Caco-2 (cell line): Measurements from ENCODE around the gene ATXN3L. TPM values are rescaled to one million over a fixed set of nuclear protein-coding genes. Genes with fewer than 3 reads are reported as not detected.
A peak's percentile ranks its signal among the peaks of the same experiment; 100 is the strongest.

Experiments used
- BruUV-seq: library from RNA; stranded (reverse); fragments of 400-500 nt; replicated peaks from 2 replicates; lab custom pipeline; 2021; lab: Mats Ljungman, UMichigan
- CTCF ChIA-PET: fragments of 300-600 bp; sonication (Branson Sonifier 250); formaldehyde crosslinking; loops from one replicate; lab custom pipeline; 2022; ENCODE audit warnings: antibody characterized with exemption; lab: Charles Lee
- POLR2A ChIA-PET: fragments of 300-600 bp; sonication (Branson Sonifier 250); formaldehyde crosslinking; loops from one replicate; lab custom pipeline; 2022; ENCODE audit warnings: antibody characterized with exemption; lab: Charles Lee
- DNase-seq, 2 experiments: peaks; one replicate each; pipeline versions ENCODE4 v3.0.0 to v3.0.0-alpha.2; 2020 to 2022
- H3K27me3 ChIP-seq: replicated peaks from 2 replicates; pipeline ENCODE4 v1.6.0; 2011; ENCODE audit warnings: low read length; ENCODE audit not compliant: control insufficient read depth, insufficient read depth
- H3K36me3 ChIP-seq: 2 replicates; pipeline ENCODE4 v1.5.1; 2011; ENCODE audit warnings: low read length; ENCODE audit not compliant: control insufficient read depth, insufficient read depth
- H3K4me1 ChIP-seq: fragments of 250-450 bp; sonication (Bioruptor Pico); 2 replicates; pipeline ENCODE4 v1.5.1; 2020; ENCODE audit warnings: mild to moderate bottlenecking
- H3K4me3 ChIP-seq: 2 replicates; pipeline ENCODE4 v1.5.1; 2011; ENCODE audit warnings: low read depth, mild to moderate bottlenecking, control low read depth, low read length
- H3K9me3 ChIP-seq: fragments of 250-450 bp; sonication (Bioruptor Pico); 2 replicates; pipeline ENCODE4 v1.5.1; 2020; ENCODE audit warnings: mild to moderate bottlenecking, moderate library complexity
- H3K27ac Mint-ChIP-seq: one replicate; pipeline ENCODE4 v1.8.0; 2022; ENCODE audit warnings: mixed read lengths; ENCODE audit not compliant: unreplicated experiment
- H3K27me3 Mint-ChIP-seq: one replicate; pipeline ENCODE4 v1.8.0; 2022; ENCODE audit warnings: mixed read lengths; ENCODE audit not compliant: insufficient read depth, unreplicated experiment
- H3K36me3 Mint-ChIP-seq: one replicate; pipeline ENCODE4 v1.8.0; 2022; ENCODE audit warnings: mild to moderate bottlenecking, mixed read lengths; ENCODE audit not compliant: insufficient read depth, unreplicated experiment
- H3K4me1 Mint-ChIP-seq: one replicate; pipeline ENCODE4 v1.8.0; 2022; ENCODE audit warnings: low read depth, mixed read lengths; ENCODE audit not compliant: unreplicated experiment
- H3K4me3 Mint-ChIP-seq: one replicate; pipeline ENCODE4 v1.8.0; 2022; ENCODE audit warnings: mild to moderate bottlenecking, moderate library complexity, mixed read lengths; ENCODE audit not compliant: unreplicated experiment
- H3K9me3 Mint-ChIP-seq: one replicate; pipeline ENCODE4 v1.8.0; 2022; ENCODE audit warnings: mixed read lengths; ENCODE audit not compliant: unreplicated experiment
- intact Hi-C: fragments of 100-400 bp; cut with micrococcal nuclease; formaldehyde crosslinking; loops from one replicate; pipeline ENCODE4 v1.10.0; 2022; ENCODE audit not compliant: unreplicated experiment
- total RNA-seq: library from RNA; stranded (reverse); gene quantifications from 2 replicates; pipeline ENCODE4 v1.2.3, GENCODE V29; 2022
- TF ChIP-seq, protein P1 (sequence below), 2 experiments: fragments of 200-600 bp in 1 of 2; IDR thresholded peaks; 1 replicate in 1 of 2; 2 replicates in 1 of 2; pipeline versions ENCODE4 v1.5.1 to v1.8.0; 2011 to 2022; ENCODE audit warnings: antibody characterized with exemption in 1 of 2, control low read depth in 1 of 2, inconsistent platforms in 1 of 2, low read depth in 1 of 2, low read length in 1 of 2, mild to moderate bottlenecking in 1 of 2, moderate library complexity in 1 of 2; ENCODE audit not compliant: insufficient read depth in 1 of 2, severe bottlenecking in 1 of 2, unreplicated experiment in 1 of 2

Gene ATXN3L
- total RNA-seq, 1 experiment from 2014 or later = not detected

- intact Hi-C loops = loop anchor here (1.0 to 10.0 kb wide), 5 partner anchors 46 to 314 kb away; partner anchors contain the start of gene TMSB4X
- peak overlapping the region; percentile 94 for H3K27ac Mint-ChIP-seq
- TF ChIP-seq, protein P1, sequence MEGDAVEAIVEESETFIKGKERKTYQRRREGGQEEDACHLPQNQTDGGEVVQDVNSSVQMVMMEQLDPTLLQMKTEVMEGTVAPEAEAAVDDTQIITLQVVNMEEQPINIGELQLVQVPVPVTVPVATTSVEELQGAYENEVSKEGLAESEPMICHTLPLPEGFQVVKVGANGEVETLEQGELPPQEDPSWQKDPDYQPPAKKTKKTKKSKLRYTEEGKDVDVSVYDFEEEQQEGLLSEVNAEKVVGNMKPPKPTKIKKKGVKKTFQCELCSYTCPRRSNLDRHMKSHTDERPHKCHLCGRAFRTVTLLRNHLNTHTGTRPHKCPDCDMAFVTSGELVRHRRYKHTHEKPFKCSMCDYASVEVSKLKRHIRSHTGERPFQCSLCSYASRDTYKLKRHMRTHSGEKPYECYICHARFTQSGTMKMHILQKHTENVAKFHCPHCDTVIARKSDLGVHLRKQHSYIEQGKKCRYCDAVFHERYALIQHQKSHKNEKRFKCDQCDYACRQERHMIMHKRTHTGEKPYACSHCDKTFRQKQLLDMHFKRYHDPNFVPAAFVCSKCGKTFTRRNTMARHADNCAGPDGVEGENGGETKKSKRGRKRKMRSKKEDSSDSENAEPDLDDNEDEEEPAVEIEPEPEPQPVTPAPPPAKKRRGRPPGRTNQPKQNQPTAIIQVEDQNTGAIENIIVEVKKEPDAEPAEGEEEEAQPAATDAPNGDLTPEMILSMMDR (IDR thresholded peaks at IDR 0.05; ENCODE audit: insufficient read depth in 1 of 2, low read depth in 1 of 2, low read length in 1 of 2, severe bottlenecking in 1 of 2, unreplicated experiment in 1 of 2) = no peak
These were observed 31.2 kb downstream of the ATXN3L start for GRCh38 chrX:13288671-13289070.

GRCh38 chrX:13287816-13288215 is 32.0 kb downstream of the ATXN3L start:
- Mint-ChIP-seq H3K4me3 (peak overlapping the region; percentile 60), H3K36me3 (no peaks in the 10 kb centered on the region), H3K27ac (peak overlapping the region; percentile 94), H3K9me3 (peaks cover 26% of the 10 kb centered on the region), H3K27me3 (no peaks in the 10 kb centered on the region), H3K4me1 (peaks cover 19% of the 10 kb centered on the region)
- TF ChIP-seq, protein P1 (IDR thresholded peaks at IDR 0.05; ENCODE audit: insufficient read depth in 1 of 2, low read depth in 1 of 2, low read length in 1 of 2, severe bottlenecking in 1 of 2, unreplicated experiment in 1 of 2) = no peak
- ChIA-PET POLR2A (no interaction called here), CTCF (no interaction called here)
- peak; percentile 25 to 48 for DNase-seq
- Histone ChIP-seq H3K4me1 (peaks cover 27% of the 10 kb centered on the region), H3K9me3 (peaks cover 17% of the 10 kb centered on the region), H3K36me3 (no peaks in the 10 kb centered on the region), H3K4me3 (no peak overlapping the region), H3K27me3 (no peaks in the 10 kb centered on the region)
- intact Hi-C loops = loop anchor here (1.0 to 10.0 kb wide), 5 partner anchors 46 to 313 kb away; partner anchors contain the start of gene TMSB4X
- no TSS peak for BruUV-seq

More at GRCh38 chrX:13288671-13289070, 31.2 kb downstream of the ATXN3L start:
- Mint-ChIP-seq H3K36me3 (no peaks in the 10 kb centered on the region), H3K27me3 (no peaks in the 10 kb centered on the region), H3K4me3 (peak overlapping the region; percentile 60), H3K4me1 (peaks cover 19% of the 10 kb centered on the region), H3K9me3 (peaks cover 23% of the 10 kb centered on the region)
- H3K4me3 ChIP-seq = no peak overlapping the region
- no TSS peak for BruUV-seq
- no peaks in the 10 kb centered on the region for H3K27me3 ChIP-seq
- DNase-seq = no peak
- ChIA-PET POLR2A (no interaction called here), CTCF (no interaction called here)
- no peaks in the 10 kb centered on the region for H3K36me3 ChIP-seq
- H3K4me1 ChIP-seq = peaks cover 27% of the 10 kb centered on the region
- H3K9me3 ChIP-seq = peaks cover 17% of the 10 kb centered on the region

DNA sequence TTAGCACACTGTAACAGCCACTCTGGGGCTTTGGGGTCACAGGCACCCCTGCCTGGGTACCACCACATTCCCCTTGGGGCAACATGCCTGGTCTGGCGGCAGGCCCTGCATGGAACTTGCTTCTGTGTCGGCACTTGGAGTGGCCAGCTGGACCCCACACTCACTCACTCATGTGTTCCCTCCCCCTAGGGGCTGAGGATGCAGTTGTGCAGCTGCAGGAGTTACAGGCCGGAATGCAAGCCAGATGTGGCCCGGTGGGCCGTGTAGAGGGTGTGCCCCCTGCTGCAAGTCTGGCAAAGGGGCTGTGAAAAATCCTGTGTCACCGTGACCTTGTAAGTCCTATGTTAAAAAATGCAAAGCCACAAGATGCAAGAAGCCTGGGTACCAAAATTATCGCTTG is 34.2 kb downstream of the ATXN3L start:
- intact Hi-C loops = loop anchor here (5.0 to 10.0 kb wide), 3 partner anchors 202 to 311 kb away; partner anchors contain the start of gene TMSB4X

More for the DNA sequence above, 34.2 kb downstream of the ATXN3L start:
- no peak for DNase-seq
- H3K27me3 ChIP-seq = no peaks in the 10 kb centered on the region
- CTCF ChIA-PET = no interaction called here
- Mint-ChIP-seq H3K27me3 (no peaks in the 10 kb centered on the region), H3K27ac (no peak overlapping the region), H3K4me3 (no peak overlapping the region), H3K9me3 (peaks cover 39% of the 10 kb centered on the region), H3K4me1 (peaks cover 19% of the 10 kb centered on the region), H3K36me3 (no peaks in the 10 kb centered on the region)
- no peaks in the 10 kb centered on the region for H3K36me3 ChIP-seq
- BruUV-seq = no TSS peak
- POLR2A ChIA-PET = no interaction called here
- H3K4me1 ChIP-seq = peaks cover 27% of the 10 kb centered on the region
- TF ChIP-seq, protein P1 (IDR thresholded peaks at IDR 0.05; ENCODE audit: insufficient read depth in 1 of 2, low read depth in 1 of 2, low read length in 1 of 2, severe bottlenecking in 1 of 2, unreplicated experiment in 1 of 2) = no peak
- peaks cover 17% of the 10 kb centered on the region for H3K9me3 ChIP-seq
- H3K4me3 ChIP-seq = no peak overlapping the region
